ENCODE results near the gene BIN1.

- TF ChIP-seq CTCF (IDR thresholded peaks at IDR 0.05) (peak in 1 of 5 experiments; percentile 12), EP300 (IDR thresholded peaks at IDR 0.05) (peak in 1 of 2 donors; percentile 89)
Measured at GRCh38 chr2:127081826-127082633, 24.9 kb downstream of the BIN1 start.
